GM20000 (cell line): Measurements from ENCODE around the gene ARHGAP24.

Source experiments
- DNase-seq: peaks from one replicate; pipeline ENCODE4 v3.0.0; 2012; ENCODE audit warnings: low spot score
- CTCF ChIP-seq: IDR thresholded peaks from 2 replicates; pipeline ENCODE4 v1.5.1; 2012; ENCODE audit warnings: mild to moderate bottlenecking, control low read depth; ENCODE audit errors: extremely low read depth, missing control alignments

Gene ARHGAP24

GRCh38 chr4:85774489-85774888 lies 299.5 kb downstream of the ARHGAP24 start:
- no peak for TF ChIP-seq CTCF
- no peak for DNase-seq

DNA sequence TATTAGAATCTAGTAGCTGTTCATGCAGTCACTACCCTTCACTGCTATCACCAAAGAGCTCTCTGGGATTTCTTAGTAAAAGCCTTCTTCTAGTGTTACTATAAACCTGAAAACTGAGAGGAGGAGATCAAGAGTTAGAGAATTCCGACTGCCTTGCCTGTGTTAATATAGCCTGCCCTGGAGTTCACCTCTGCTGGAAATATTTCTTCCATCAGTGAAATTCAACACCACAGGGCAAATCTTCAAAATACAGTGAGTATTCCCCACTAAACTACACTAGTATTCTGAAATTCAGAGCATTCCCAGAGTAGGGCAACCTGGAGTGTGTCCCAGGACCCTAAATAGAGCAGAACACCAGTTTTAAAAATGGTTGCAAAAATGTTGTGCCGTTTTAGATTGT lies 301.1 kb downstream of the ARHGAP24 start:
- no peak for DNase-seq
- TF ChIP-seq CTCF: no peak

DNA sequence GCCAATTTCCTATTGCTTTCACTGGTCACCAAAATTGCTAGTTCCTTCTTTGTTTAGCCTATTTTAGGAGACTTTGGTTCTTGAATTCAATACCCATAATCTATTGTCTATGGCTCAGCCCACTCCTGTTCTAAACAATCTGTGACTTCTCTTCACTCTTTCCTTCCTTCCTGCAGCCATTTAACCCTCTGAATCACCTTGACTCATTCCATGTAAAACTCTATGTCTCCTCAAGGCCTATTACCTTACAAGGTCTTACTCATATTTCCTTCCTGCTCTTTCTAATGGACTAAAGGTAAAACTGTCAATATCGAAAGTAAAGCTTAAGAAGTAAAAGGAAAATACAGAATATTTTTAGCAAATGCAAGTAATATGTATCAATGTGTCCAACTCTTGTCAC lies 301.6 kb downstream of the ARHGAP24 start:
- DNase-seq: no peak
- no peak for TF ChIP-seq CTCF

DNA sequence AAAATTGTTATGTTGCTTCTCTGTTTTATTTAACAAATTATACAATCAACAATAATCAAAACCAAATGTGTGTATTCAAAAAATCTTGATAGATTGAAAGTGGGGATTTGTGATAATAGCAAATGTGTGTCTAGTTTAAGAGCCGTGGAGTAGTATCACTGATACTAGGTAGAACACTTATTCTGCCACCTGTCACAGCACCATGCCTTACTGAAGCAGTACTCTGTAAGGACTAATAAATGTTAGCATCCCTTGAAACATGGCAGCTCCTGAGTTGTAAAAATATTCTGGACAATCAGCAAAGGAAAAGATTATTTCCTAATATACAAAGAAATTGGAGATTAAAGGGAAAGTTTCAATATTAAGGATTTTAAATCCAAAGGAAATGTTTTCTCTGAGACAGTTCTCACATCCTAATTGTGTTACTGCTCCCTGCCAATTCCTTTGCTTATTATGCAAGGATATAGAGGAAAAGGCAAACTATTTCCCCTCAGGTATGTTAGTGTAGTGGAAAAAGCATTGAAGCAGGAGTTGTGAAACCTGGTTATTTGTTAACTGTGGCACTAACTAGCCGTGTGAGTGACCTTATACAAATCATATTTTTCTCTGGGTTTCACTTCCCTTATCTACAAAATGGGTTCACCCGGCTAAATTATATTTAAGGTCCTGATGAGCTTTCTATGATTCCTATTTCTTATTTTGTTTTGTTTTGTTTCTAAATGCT lies 303.1 kb downstream of the ARHGAP24 start:
- no peak for TF ChIP-seq CTCF
- peak; percentile 33 for DNase-seq

GRCh38 chr4:85778632-85779131 lies 303.7 kb downstream of the ARHGAP24 start:
- DNase-seq: peak; percentile 30
- no peak for TF ChIP-seq CTCF

- TF ChIP-seq CTCF: no peak
- no peak for DNase-seq
Measured at GRCh38 chr4:85779165-85779564, 304.2 kb downstream of the ARHGAP24 start.

DNA sequence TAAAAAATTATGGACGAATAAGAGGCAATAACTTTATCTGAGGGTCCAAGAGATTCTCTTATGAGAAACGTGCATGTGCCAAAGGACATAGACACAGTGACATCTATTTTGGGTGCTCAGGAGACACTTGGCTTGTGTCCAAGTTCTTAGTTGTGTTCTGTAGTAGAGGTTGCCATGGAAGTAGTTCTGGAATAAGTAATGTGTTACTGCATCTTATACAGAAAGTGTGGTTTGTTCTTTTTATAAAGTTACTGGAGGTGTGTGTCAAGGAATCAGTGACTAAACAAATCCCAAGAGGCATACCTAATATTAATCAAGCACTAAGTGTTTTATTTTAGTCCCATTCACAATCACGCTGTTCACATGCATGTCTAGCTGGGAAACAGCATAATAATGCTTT lies 305.7 kb downstream of the ARHGAP24 start:
- DNase-seq: no peak
- no peak for TF ChIP-seq CTCF
